ENCODE results near the gene MMEL1.
"Not testable (repeated sequence)": the region's sequence is repeated elsewhere in the genome, so short reads cannot be mapped to it uniquely, and the experiment has no call there.

Gene MMEL1

GRCh38 chr1:2573250-2573920, 59.4 kb downstream of the MMEL1 start:
- no peak for DNase-seq (ENCODE audit: low read depth in 2 of 2)

- DNase-seq (ENCODE audit: low read depth in 2 of 2): no peak
These were observed 61.5 kb downstream of the MMEL1 start for GRCh38 chr1:2571348-2571747.

GRCh38 chr1:2570332-2570731, 62.5 kb downstream of the MMEL1 start:
- DNase-seq (ENCODE audit: low read depth in 2 of 2): no peak

GRCh38 chr1:2569703-2570102, 63.1 kb downstream of the MMEL1 start:
- not testable (repeated sequence) for DNase-seq (ENCODE audit: low read depth in 2 of 2)

- no peak for DNase-seq (ENCODE audit: low read depth in 2 of 2)
These were observed 63.8 kb downstream of the MMEL1 start for GRCh38 chr1:2569060-2569459.

- DNase-seq (ENCODE audit: low read depth in 2 of 2): not testable (repeated sequence)
These were observed 64.5 kb downstream of the MMEL1 start for GRCh38 chr1:2568187-2568816.

- DNase-seq (ENCODE audit: low read depth in 2 of 2): no peak
These were observed 65.6 kb downstream of the MMEL1 start for GRCh38 chr1:2567083-2567679.

GRCh38 chr1:2566101-2567045, 66.4 kb downstream of the MMEL1 start:
- no peak for DNase-seq (ENCODE audit: low read depth in 2 of 2)

- DNase-seq (ENCODE audit: low read depth in 2 of 2): no peak
These were observed 67.9 kb downstream of the MMEL1 start for GRCh38 chr1:2564815-2565374.

- no peak for DNase-seq (ENCODE audit: low read depth in 2 of 2)
These were observed 68.6 kb downstream of the MMEL1 start for GRCh38 chr1:2564006-2564814.

GRCh38 chr1:2563205-2563604, 69.6 kb downstream of the MMEL1 start:
- no peak for DNase-seq (ENCODE audit: low read depth in 2 of 2)

- DNase-seq (ENCODE audit: low read depth in 2 of 2): no peak
These were observed 70.6 kb downstream of the MMEL1 start for GRCh38 chr1:2561898-2562895.

GRCh38 chr1:2561446-2561845, 71.4 kb downstream of the MMEL1 start:
- DNase-seq (ENCODE audit: low read depth in 2 of 2): no peak

- no peak for DNase-seq (ENCODE audit: low read depth in 2 of 2)
These were observed 72.3 kb downstream of the MMEL1 start for GRCh38 chr1:2560299-2561073.

GRCh38 chr1:2559509-2560298, 73.1 kb downstream of the MMEL1 start:
- DNase-seq (ENCODE audit: low read depth in 2 of 2): no peak

GRCh38 chr1:2558861-2559260, 74.0 kb downstream of the MMEL1 start:
- DNase-seq (ENCODE audit: low read depth in 2 of 2): no peak

- DNase-seq (ENCODE audit: low read depth in 2 of 2): no peak
These were observed 74.4 kb downstream of the MMEL1 start for GRCh38 chr1:2558420-2558819.
